NCI-H510A (cell line): ENCODE results near the gene NCL.
"Not testable (repeated sequence)": the region's sequence is repeated elsewhere in the genome, so short reads cannot be mapped to it uniquely, and the experiment has no call there.

Source experiments
- DNase-seq: peaks from one replicate; lab custom pipeline; 2025; lab: John Stamatoyannopoulos, UW

The NCL gene

DNA sequence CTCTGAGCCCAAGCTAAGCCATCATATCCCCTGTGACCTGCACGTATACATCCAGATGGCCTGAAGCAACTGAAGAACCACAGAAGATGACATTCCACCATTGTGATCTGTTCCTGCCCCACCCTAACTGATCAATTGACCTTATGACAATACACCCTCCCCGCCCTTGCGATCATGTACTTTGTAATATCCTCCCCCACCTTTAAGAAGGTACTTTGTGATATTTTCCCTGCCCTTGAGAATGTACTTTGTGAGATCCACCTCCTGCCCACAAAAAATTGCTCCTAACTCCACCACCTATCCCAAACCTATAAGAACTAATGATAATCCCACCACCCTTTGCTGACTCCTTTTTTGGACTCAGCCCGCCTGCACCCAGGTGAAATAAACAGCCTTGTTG is 33.8 kb downstream of the NCL start:
- not testable (repeated sequence) for DNase-seq

DNA sequence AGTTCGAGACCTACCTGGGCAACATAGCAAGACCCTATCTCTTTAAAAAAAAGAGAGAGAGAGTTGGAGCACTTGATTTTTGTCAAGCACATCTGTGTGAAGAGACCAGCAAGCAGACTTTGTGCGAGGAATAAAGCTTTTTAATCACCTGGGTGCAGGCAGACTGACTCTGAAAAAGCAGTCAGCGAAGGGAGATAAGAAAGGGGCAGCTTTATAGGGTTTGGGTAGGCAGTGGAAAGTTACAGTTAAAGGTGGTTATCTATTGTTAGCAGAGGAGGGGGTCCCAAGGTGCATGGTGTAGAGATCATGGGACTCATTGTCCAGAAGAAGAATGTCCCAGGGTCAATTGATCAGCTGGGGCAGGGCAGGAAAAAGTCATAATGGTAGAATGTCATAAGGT is 34.4 kb downstream of the NCL start:
- no peak for DNase-seq

DNA sequence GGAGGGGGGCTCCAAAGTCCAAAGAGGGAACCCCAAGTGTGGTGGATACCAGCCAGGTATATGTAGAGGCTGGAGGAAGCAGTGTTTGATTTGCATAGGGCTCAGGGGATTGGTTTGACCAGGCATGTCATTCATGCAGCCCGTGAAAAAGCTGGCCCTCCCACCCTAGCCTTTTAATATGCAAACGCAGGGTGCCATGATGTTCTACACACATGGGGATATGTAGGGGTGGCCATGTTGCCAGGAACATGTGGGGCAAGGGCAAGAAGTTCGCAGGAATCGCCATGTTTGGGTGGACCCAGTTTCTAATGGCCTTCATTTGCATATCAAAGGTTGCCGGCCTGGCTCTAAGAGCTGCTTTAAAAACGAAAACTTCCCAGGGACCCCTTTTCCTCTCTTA is 35.1 kb downstream of the NCL start:
- no peak for DNase-seq

DNA sequence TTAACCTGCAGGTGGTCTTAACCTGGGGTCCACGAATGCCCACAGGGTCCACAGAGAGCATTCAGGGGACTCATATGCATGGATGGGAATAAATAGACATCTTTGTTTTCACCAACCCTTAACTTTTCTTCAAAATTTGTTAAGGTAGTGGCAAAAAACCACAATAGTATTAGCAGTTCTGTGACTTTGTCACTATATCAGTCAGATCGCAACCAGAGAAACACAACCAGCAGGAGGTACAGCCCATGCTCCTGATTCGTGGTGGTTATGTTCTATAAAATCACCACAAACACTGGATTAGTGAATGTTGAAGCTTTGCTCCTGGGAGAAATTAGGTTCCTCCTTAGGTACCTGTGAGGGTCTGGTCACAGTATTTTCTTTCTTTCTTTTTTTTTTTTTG is 37.2 kb downstream of the NCL start:
- DNase-seq, result no peak

DNA sequence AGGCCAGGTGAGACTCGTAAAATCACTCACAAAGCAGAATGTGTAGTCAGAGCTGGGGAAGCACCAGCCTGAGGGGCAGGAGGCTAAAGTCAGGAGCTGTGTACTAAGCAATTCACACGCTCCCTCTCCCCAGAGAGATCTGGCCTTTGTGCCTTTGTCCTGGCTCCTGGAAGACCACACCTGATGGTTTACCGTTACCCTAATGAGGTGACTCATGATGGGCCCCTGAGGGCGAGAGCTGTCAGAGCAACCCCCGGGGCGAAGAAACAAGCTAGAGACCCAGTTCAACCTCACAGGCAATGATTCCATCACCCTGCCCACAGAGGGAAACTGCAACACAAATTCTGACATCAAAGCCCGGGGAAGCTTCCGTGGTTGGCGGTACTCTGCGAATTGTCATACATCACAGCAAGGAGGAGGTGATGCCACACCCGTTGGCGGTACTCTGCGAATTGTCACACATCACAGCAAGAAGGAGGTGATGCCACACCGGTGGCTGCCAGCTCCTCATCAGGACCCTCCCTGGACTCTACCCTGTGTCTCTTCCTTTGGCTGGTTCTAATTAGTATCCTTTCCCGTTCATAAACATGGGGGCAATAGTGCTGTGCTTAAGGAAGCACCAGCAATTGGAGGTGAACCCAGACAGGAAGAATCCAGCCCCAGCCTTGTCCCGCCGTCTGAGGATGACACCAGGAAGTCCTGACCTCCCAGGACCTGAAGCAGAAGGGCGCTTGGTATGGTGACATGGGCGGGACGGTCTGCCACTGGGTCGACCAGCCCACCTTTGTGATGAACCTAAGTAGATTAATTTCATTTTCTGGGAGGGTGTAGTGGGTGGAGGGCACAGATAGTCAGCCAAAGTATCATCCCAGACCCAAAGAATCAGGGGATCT is 38.2 kb downstream of the NCL start:
- no peak for DNase-seq

DNA sequence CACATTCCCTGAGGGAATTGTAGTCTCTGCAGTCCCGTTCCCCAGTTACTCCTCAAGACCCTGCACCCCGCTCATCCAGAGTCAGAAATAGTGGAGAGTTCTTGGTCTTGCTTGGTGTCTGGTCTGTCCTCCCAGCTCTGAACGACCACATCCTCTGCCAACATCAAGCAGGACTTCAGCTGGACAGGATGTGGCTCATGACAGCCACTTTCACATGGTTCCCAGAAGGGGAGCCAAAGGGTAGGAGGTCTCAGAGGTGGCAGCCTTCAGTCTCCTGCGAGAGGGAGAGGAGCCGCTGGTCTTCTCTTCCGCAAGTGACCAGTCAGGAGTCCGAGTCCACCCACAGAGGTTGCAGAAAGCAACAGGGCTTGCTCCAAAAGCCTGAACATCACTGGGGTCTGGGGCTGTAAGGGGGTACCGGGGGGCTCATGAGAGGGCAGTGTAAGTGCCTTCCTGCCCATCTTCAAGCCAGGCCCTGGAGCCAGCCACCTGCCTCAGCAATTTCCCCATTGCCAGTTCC is 38.9 kb downstream of the NCL start:
- DNase-seq, result no peak

DNA sequence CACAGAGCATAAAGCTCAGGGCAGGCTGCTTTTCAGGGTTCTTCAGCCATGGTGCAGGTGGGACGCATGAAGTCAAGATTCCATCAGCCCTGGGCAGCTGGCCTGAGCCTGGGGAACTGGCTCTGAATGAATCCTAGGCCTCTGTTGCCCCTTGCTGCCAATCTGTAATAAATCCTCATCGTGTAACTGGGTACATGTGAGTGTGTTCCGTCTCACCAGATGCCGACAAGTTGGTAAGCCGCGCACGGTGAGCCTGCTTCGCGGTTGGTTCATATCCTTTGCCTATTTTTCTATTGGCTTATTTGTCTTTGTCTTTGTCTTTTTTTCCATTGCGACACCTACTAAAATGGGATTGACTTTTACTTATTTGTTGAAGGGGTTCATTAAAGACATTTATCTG is 41.1 kb downstream of the NCL start:
- DNase-seq, result no peak

DNA sequence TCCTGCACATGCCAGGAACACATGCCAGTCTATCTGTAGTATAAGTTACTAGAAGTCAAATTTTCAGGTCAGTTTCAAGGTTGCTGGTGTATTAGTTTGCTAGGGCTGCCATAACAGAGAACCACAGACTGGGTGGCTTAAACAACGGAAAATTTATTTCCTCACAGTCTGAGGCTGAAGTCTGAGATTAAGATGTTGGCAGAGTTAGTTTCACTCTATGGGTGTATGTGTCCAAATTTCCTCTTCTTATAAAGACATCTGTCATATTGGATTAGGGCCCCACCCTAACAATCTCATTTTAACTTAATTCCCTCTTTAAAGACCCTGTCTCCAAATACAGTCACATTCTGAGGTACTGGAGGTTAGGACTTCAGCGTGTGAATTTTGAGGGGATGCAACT is 42.2 kb downstream of the NCL start:
- DNase-seq, result no peak

DNA sequence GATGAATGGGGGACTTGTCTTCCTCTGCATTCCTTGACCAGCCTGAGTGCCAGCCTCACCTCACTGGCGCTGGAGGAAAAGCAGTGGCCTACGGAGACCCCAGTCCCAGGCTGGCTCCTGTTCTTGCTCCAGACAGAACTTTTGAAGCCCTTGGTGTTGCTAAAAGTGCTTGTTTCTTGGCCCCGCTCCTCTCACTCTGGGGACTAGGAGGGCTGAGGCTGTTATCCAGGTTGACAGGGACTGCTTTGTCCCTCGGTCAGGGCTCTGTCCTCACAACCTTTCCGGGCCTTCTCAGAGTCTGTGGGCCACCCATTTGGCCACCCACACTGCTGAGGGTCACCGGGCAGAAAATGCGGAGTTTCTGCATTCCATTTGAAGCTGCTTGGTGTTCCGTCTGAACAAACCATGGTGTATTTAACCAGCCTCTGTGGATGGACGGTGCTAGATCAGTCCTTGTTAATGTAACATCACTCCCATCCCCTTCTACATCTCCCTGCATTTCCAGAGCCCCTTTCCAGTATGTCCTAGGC is 43.2 kb downstream of the NCL start:
- DNase-seq, result no peak

DNA sequence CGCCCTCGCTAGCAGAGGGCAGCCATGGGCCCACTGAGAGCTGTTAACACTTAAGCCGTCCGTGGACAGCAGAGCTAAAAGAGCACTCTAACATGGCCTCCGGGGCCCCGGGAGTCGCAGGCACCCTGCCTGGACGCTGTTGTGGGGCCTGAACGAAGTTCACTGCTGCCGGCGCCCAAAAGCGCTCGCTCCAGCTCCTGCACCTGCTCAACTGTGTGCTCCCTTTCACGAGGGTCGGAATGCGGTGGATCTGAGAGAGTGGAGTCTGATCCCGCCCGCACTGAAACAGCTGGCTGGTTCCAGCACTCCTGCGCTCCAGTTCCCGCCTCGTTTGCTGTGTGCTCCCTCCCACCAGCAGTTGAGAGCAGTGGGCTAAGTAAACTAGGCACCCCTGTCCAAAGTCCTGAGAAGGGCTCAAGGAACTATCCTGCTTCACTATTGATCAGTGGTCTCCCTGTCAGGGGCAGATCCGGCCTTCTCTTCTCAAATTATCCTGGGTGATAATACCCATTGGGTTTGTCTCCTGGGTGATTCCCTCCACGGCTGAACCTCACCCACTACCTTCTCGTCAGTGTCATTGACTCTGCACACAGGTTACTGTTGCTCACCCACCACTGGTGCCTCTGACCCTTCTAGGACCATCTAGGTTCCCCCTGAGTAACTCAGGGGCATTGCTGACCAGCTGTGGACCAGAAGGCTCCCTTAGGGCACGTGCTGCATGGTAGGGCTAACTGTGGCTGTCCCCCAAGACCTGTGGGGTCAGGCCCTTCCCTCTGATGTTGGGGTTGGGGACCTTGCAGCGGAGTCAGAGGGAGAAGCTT is 45.3 kb downstream of the NCL start:
- no peak for DNase-seq

DNA sequence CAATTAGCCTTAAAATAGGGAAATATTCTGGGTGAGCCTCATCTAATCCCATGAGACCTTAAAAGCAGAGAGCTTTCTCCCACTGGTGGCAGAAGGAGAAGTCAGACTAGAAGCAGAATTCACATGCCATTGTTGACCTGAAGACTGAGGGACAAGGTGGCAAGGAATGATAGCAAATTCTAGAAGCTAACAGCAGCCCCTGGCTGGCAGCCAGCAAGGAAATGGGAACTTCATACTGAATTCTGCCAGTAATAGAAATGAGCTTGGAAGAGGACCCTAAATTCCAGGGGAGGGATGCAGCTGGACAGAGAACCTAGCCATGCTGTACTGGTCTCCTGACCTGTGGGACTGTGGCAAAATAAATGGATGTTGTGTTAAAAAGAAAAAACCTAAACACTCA is 49.3 kb downstream of the NCL start:
- no peak for DNase-seq

DNA sequence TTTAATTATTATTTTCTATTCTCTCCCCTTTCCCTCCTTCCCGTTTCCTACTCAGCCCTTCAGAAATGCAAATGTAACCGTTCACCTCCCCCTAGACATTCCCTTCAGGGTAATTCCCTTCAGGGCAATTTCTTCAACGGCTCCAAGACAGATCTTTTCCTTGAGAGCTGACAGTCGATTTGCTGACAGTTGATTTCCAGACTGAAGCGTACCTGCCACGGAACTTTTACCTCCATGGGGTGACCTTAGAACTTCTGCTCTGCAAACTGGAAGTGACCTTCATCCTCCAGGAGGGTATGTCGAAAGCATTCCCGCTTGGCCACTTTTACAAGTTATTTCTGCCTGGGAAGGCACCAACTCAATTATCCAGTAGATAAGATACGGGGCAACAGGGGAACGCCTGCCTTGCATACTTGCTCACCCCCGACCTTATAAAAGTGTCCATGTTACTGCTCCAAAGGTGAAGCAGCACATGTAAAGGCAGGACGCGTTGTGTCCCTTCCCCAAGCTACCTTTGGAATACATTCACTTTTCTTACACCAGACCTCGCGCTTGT is 50.3 kb downstream of the NCL start:
- no peak for DNase-seq

DNA sequence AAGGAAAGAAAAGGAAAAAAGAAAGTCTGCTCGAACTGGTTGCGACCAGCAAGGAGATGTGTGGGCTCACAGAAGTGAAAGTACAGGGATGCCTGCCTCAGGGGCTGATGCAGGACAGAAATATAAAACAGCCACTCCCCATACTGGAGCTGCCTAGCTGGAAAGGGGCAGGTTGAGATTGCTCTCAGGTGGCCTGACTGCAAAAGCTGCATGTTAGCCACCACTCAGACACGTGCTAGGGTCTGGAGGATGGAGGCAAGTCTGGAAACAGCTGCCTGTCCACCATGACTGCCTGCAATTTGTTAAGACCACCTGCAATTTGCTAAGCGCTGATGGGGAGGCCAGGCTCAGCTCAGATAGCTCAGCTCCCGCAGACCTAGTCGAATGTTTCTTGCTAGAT is 50.8 kb downstream of the NCL start:
- DNase-seq, result no peak

DNA sequence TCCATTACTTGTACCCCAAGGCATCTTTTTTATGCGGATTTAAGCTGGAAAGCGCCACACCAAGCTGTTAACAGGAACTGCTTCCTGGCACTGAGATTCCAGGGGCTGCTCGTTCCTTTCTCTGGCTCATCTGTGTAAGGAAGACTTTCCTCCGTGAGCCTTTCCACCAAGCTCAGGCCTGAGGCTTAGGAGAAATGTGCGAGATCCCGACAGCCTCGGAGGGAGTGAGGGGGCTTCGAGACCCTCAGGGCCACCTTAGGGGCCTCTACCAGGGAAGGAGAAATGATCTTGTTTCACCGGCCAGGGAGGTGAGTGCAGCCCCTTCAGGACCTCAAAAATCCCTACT is 51.7 kb downstream of the NCL start:
- DNase-seq, result no peak

DNA sequence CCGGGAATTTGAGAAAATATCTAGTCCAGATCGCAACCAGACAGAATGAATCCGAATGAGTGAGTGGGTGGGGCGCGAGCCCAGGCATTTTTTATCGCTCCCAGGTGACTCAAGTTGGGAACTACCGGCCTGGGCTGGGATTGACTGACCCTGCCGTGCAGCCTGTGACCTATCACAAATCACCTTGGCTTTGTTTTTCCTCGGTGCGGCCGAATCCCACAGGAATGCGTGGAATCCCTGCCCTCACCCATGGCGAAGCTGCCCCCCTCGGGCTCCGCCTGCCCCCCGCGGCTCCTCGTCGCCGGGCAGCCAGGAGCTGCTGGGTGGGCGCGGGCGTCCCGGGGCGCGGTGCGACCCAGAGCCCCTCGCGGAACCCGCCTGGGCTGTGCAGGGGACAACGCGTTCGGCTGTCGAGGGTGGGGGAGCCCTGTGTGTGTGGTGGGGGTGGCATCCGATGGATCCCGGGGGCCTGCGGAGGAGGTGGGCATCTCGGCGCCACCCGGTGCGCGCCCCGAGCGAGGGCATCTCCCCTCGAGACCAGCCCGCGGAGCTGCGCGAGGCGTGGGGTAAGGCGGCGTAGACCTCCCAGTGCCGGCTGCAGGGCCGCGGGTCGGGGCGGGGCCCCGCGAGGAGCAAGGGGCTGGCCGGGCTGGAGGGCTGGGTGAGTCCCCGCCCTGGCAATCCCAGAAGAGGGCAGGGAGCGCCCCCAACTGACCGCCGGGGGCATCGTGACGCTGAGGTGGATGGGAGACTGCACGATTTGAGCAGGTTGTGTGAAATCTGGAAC is 52.3 kb downstream of the NCL start:
- DNase-seq, result peak; percentile 94

DNA sequence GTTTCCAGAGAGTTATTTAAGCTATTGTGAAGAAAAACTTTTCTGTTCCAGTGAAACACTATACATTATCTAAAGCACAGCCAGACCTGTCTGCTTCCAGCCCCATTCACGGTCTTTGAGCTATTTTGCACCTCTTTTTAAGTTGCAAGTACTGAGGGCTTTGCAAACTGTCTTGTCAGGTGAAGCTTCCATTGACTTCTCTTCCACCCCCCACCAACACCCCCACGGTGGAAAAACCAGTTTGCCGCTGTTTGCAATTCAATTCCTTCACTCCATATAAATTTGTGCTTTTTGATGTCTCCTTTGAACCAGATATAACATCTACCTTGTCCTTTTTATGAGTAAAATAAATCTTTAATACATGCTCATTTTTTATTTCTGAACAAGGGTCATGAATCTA is 53.0 kb downstream of the NCL start:
- DNase-seq, result no peak

DNA sequence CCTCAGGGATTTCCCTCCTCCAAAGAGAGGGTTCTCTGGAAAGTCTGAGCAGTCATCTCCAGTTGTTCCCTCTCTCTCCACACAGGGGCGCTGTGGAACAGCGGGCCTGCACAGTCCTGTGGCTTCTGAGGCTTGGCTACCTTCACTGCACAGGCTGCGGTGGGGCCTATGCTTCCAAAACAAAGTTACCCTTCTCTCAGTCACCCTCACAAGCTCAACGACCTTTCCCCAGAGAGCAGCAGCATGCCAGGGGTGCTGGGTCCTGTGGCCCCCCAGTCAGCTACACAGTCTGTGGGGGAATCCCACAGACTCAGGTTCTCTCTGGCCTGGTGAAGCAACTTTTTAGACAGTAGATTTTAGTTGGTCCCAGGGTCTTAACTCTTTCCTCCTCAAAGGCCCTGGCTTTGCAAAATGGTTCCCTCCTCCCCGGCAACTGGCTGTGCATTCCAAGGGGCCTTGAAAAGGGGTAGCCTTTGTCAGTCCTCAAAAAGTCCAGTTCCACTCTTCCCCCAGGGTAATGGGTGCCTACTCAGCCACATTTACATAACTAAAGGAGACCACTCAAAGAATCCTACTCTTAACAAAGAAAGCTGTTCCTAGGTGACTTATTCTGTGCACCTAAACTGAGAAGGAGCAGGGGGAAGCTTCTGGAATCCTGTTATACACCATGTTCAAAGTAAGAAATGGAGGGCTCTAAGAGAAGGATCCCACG is 53.8 kb downstream of the NCL start:
- no peak for DNase-seq

DNA sequence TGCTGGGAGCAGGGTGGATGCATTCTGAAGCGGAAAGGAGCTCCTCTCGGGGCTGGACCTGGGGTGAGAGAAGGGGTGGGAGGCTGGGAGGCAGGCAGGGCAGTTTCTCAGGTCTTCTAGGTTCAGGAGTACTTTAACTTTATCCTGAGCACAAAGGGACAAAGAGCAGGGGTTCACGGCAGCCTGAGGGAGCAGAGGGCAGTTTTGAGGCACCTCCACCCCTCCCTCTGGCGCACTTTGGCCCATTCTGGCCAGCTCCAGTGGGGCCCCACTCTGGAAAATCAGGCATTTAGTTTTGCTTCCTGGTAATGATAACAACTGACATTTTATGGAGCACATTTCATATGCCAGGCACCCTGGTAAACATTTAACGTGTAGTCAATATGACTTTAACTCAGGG is 54.5 kb downstream of the NCL start:
- no peak for DNase-seq

DNA sequence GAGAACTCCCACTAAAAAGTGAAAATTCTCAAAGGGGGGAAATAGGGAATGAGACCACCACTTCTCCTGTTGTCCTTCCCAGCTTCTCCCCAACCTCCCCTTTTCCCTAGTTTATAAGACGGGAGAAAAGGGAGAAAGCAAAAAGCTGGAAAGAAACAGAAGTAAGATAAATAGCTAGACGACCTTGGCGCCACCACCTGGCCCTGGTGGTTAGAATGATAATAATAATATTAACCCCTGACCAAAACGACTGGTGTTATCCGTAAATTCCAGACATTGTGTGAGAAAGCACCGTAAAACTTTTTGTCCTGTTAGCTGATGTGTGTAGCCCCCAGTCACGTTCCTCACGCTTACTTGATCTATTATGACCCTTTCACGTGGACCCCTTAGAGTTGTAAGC is 56.0 kb downstream of the NCL start:
- not testable (repeated sequence) for DNase-seq

DNA sequence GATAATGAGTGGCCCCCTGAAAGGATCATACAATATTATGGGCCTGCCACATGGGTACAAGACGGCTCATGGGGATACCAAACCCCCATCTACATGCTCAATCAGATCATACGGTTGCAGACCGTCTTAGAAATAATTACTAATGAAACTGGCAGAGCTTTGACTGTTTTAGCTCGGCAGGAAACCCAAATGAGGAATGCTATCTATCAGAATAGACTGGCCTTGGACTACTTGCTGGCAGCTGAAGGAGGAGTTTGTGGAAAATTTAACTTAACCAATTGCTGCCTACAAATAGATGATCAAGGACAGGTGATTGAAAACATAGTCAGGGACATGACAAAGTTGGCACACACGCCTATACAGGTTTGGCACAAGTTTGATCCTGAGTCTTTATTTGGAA is 56.6 kb downstream of the NCL start:
- not testable (repeated sequence) for DNase-seq
